Activated naive CD8-positive, alpha-beta T cell treated with anti-CD3 and anti-CD28 coated beads, Interleukin-2, amount 50 U/mL, for 24 hours (primary cell): ENCODE measurements around the gene B3GALT4.
A peak's percentile ranks its signal among the peaks of the same experiment; 100 is the strongest.

Experiments used
- ATAC-seq: fragments of 150-1000 bp; cut with Tn5 transposase; one replicate; pipeline ENCODE4 v1.10.0; 2021
- DNase-seq: peaks from one replicate; pipeline ENCODE4 v3.0.0; 2021
- H3K27ac Mint-ChIP-seq: one replicate; pipeline ENCODE4 v1.8.0; 2021; ENCODE audit warnings: mild to moderate bottlenecking, mixed read lengths
- H3K27me3 Mint-ChIP-seq: one replicate; pipeline ENCODE4 v1.8.0; 2021; ENCODE audit warnings: mixed read lengths
- H3K36me3 Mint-ChIP-seq: one replicate; pipeline ENCODE4 v1.8.0; 2021; ENCODE audit warnings: low read depth, mixed read lengths
- H3K4me1 Mint-ChIP-seq: one replicate; pipeline ENCODE4 v1.8.0; 2021; ENCODE audit warnings: mixed read lengths
- H3K4me3 Mint-ChIP-seq: one replicate; pipeline ENCODE4 v1.8.0; 2021; ENCODE audit warnings: mild to moderate bottlenecking, moderate library complexity, mixed read lengths
- H3K9me3 Mint-ChIP-seq: one replicate; pipeline ENCODE4 v1.8.0; 2021; ENCODE audit warnings: mixed read lengths

Gene B3GALT4

DNA sequence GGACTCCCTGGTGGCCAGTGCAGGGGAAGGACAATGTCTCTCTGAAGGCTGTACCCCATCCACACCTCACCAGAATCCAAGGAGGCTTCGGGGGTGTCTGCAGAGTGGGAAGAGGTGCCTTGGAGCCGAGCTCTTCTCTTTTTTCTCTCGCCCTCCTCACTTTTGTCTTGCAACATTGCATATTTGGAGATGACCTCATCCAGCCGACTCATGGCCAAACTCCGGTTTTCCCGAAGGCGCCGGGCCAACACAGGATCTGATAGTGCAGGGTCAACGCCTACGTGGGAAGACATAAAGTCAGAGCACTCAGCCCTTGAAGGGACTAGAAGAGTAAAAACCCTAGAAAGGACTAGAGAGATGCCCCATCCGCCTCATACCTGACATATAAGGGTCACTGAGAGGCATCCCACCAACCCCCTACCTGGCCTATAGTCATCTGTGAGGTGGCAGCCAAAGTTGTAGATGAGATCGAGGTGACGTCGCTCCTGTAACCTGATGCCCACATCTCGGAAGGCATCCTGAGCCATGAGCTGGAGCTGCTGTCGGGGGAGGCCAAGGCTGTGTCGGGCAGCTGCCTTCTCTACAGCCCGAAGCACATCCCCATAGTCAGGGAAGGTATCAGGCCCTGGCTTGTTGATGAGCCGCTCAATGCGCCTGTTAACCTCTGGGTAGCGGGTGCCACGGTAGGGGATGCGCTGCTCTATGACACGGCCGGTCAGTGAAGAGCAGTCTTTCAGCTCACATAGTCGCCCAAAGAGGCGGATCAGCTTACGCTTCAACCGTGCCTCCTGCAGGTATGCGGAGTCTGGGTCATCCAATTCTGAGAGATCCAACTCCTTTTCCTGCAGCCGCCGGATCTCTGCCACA lies 43.6 kb downstream of the B3GALT4 start:
- H3K4me3 Mint-ChIP-seq = peak overlapping the region; percentile 98
- H3K27ac Mint-ChIP-seq = peak overlapping the region; percentile 74
- no peaks in the 10 kb centered on the region for H3K27me3 Mint-ChIP-seq

DNA sequence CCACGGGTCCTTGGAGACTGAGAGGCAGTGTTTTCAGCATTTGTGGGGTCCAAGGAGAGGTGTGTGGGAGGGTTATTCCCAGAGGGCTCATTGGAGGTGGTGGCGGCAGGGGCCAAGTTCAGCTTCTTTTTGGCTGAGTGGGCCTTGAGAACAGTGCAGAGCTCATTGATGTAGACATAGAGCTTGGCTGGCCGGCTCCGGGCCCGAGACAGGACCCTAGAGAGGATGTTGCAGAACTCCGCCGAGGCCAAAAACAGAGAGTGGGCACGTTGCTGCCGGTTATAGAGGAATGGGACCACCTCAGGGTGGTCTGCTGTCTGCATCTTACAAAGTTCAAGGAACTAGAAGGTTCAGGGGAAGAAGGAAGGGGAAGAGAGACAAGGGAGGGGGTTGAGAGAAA lies 44.3 kb downstream of the B3GALT4 start:
- H3K4me3 Mint-ChIP-seq = peak overlapping the region; percentile 98
- H3K9me3 Mint-ChIP-seq = no peaks in the 10 kb centered on the region
- peaks cover 70% of the 10 kb centered on the region for H3K4me1 Mint-ChIP-seq
- H3K27me3 Mint-ChIP-seq = no peaks in the 10 kb centered on the region
- peak overlapping the region; percentile 81 for H3K27ac Mint-ChIP-seq
- DNase-seq (no peak), ATAC-seq (no peak)
- peaks cover 46% of the 10 kb centered on the region for H3K36me3 Mint-ChIP-seq

More for the DNA sequence above, 43.6 kb downstream of the B3GALT4 start:
- no peak for DNase-seq
- peaks cover 77% of the 10 kb centered on the region for H3K4me1 Mint-ChIP-seq
- ATAC-seq = no peak
- no peaks in the 10 kb centered on the region for H3K9me3 Mint-ChIP-seq
- H3K36me3 Mint-ChIP-seq = peaks cover 46% of the 10 kb centered on the region

DNA sequence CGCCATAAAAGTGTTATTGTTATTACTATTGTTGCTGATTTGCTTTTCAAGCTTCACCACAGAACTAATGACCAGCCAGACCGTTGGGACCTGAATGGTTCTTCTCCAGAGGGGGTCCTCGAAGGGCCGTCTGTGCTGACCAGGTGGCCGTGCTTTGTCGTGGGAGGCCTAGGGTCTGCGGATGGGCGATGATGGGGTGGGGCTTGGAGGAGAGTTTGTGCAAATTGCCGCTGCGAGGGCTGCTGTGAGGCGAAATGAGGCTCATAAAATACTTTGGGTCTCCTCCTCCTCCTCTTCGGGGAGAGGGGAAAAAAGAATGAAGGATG lies 46.7 kb downstream of the B3GALT4 start:
- peaks cover 38% of the 10 kb centered on the region for H3K36me3 Mint-ChIP-seq
- peak; percentile 41 for DNase-seq
- peak overlapping the region; percentile 100 for H3K27ac Mint-ChIP-seq
- H3K27me3 Mint-ChIP-seq = no peaks in the 10 kb centered on the region
- ATAC-seq = no peak
- H3K9me3 Mint-ChIP-seq = no peaks in the 10 kb centered on the region
- peak overlapping the region; percentile 98 for H3K4me3 Mint-ChIP-seq
- H3K4me1 Mint-ChIP-seq = peaks cover 51% of the 10 kb centered on the region

DNA sequence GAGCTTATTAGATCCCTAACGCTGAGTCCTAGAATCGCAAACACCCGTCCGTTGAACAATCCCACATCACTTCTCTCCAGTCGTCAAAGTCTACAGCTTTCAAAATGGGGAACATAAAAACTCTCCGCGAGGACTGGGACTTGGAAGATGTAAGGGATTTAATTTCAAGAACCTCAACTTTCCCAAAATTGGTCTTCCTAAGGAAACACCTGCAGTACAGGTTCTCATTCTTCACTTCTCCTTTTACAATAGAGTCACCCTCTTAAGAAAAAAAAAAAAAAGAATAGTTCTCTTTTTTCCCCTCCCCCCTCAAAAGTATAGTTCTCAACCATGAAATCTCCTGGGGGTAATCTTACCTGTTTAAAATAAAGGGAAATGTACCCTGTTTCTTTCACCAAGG lies 47.2 kb downstream of the B3GALT4 start:
- H3K36me3 Mint-ChIP-seq = peaks cover 35% of the 10 kb centered on the region
- no peak for ATAC-seq
- H3K4me3 Mint-ChIP-seq = peak overlapping the region; percentile 98
- DNase-seq = no peak
- peaks cover 46% of the 10 kb centered on the region for H3K4me1 Mint-ChIP-seq
- no peaks in the 10 kb centered on the region for H3K9me3 Mint-ChIP-seq
- H3K27ac Mint-ChIP-seq = peak overlapping the region; percentile 100
- H3K27me3 Mint-ChIP-seq = no peaks in the 10 kb centered on the region
